ENCODE measurements around the gene ST6GALNAC4.
A peak's percentile ranks its signal among the peaks of the same experiment; 100 is the strongest.

ST6GALNAC4 gene

GRCh38 chr9:127946728-127947127 is 29.9 kb upstream of the ST6GALNAC4 start:
- no peak for DNase-seq (ENCODE audit: low spot score)

DNA sequence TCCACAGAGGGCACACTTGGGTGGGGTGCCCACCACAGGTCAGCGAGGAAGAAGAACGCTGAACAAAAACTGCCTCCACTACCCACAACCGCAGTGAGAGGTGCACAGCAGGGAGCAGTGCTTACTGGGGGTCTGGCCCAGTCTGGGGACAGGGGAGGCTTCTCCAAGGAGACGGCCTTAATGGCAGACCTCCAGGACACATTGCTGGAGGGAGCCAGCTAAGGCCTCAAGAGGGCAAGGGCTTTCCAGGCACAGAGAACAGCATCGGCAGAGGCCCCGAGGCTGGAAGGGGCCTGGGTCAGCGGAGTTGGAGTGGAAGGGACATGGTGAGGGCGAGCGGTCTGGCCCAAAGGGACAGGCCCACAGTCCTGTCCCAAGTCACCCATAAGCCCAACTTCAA is 29.1 kb upstream of the ST6GALNAC4 start:
- DNase-seq (ENCODE audit: low spot score) = no peak

DNA sequence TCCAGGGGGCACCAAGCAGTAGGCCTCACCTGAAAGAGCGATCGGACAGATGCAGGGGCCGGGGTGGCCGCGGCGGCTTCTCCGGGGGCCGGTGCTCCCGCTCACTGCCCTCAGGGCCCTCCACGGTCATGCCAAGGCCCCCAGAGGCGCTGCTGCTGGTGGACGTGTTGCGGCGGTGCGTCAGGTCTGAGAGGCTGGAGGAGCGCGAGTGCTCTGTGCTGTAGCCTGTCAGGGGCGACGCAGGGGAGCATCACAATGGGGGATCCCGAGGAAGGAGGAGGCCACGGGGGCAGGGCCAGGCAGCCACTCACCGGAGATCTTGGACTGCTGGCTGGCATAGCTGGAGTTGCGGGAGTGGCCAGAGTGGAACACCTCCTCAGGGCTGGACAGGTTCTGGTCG is 28.5 kb upstream of the ST6GALNAC4 start:
- DNase-seq (ENCODE audit: low spot score) = no peak

GRCh38 chr9:127944586-127945218 is 27.9 kb upstream of the ST6GALNAC4 start:
- no peak for DNase-seq (ENCODE audit: low spot score)

- DNase-seq (ENCODE audit: low spot score) = peak; percentile 80
These were observed 26.9 kb upstream of the ST6GALNAC4 start for GRCh38 chr9:127943731-127944144.

- no peak for DNase-seq (ENCODE audit: low spot score)
These were observed 26.3 kb upstream of the ST6GALNAC4 start for GRCh38 chr9:127943011-127943662.

- peak; percentile 85 for DNase-seq (ENCODE audit: low spot score)
These were observed 25.6 kb upstream of the ST6GALNAC4 start for GRCh38 chr9:127942216-127943010.

GRCh38 chr9:127941961-127942215 is 25.0 kb upstream of the ST6GALNAC4 start:
- peak; percentile 30 for DNase-seq (ENCODE audit: low spot score)

GRCh38 chr9:127941062-127941960 is 24.5 kb upstream of the ST6GALNAC4 start:
- DNase-seq (ENCODE audit: low spot score) = peak; percentile 52

GRCh38 chr9:127940593-127940992 is 23.8 kb upstream of the ST6GALNAC4 start:
- peak; percentile 63 for DNase-seq (ENCODE audit: low spot score)

DNA sequence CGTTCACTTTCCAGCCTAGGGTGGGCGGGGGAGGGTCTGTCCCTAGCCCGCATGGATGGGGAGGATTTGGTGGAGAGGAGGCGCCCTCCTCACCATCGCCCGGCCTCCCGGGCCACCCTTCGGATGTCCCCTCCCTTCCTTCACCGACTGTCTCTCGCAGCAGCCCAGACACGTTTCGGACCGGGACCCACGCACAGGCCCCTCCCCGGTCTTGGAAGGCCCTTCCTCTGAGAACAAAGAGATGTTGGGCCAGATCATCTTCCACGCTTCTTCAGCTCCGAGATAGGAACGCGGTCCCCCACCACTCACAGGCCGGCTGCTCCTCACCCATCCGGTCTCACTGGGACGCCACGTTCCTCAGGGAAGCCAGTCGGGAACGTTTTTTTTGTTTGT is 21.5 kb upstream of the ST6GALNAC4 start:
- DNase-seq (ENCODE audit: low spot score) = no peak

GRCh38 chr9:127937388-127938297 is 20.8 kb upstream of the ST6GALNAC4 start, which contains the start of gene DPM2:
DPM2 (minus strand) TSS chr9:127937854; CDS start chr9:127937820, 34 bp downstream.
- DNase-seq (ENCODE audit: low spot score) = peak; percentile 94

DNA sequence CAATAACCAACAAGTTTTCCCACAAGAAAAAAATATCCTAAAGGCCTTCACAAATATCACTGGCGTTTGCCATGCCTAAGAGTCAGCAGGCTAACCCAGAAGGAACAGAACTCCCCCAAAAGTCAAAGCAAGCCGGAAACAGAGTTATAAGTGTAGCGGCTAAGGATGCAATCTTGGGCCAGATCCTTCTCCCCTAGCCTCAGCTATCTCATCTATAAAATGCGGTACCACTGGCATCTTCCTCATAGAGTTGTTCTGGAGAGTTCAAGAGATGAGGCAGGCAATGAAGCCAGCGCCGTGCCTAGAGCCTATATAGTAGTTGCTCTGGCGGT is 20.2 kb upstream of the ST6GALNAC4 start:
- peak; percentile 47 for DNase-seq (ENCODE audit: low spot score)

DNA sequence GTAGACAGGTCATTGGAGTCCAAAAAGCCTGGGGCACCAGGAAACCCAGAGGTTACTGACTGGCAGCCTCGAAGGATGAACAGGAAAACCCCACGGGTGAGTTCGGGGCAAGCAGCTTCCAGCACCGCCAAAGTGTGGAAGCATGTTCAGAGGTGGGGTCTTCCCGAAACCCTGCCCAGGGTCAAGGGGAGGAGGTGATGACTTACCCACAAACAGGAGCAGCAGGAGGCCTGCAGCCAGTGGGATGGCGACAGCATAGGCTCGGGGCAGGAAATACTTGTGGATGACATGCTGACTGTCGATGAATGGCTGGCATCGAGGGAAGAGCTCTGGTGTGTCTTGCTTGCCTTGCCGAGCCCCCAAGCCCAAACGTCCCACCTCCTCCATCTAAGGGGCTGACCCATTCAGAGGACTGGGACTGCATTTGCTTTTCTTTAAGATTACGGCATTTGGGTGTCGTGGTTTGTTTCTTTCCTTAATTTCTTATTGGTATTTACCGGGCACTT is 19.6 kb upstream of the ST6GALNAC4 start:
- peak; percentile 38 for DNase-seq (ENCODE audit: low spot score)

- DNase-seq (ENCODE audit: low spot score) = peak; percentile 93
These were observed 19.0 kb upstream of the ST6GALNAC4 start for GRCh38 chr9:127935765-127936221.

GRCh38 chr9:127934986-127935385 is 18.1 kb upstream of the ST6GALNAC4 start:
- no peak for DNase-seq (ENCODE audit: low spot score)

GRCh38 chr9:127934248-127934647 is 17.4 kb upstream of the ST6GALNAC4 start:
- peak; percentile 20 for DNase-seq (ENCODE audit: low spot score)

DNA sequence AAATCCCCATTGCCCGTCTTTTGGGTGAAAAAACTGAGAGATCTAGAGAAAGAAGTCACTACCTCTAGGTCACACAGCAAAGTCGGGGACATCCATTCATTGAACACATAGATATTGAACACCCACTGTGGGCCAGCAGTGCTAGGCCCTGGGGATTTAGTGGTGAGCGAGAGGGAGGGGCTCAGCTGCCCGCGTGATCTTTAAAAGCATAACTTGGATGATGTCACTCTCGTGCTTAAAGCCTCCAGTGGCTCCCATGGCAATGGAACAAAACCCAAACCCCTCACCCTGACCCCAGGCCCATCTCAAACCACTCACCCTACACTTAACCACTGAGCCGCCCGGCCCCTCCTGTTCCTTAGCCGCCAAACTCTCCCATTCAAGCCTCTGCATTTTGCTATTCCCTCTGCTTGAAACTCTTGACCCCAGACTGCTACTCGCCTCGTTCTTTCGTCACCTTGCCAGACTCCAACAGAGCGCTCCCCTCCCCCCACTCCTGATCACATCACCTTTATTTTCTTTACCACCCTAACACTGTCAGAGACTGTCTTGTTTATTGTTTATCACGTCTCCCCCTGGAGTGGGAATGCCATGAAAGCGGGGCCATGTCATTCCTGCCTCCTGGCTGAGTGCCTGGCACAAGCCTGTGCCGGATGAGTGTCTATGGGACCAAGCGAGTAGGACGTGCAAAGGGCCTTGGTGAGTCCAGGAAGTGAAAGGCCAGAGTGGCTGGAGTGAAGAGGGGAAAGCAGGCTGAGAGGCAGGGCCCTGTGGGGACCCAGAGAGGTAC is 14.4 kb upstream of the ST6GALNAC4 start:
- DNase-seq (ENCODE audit: low spot score) = peak; percentile 16

DNA sequence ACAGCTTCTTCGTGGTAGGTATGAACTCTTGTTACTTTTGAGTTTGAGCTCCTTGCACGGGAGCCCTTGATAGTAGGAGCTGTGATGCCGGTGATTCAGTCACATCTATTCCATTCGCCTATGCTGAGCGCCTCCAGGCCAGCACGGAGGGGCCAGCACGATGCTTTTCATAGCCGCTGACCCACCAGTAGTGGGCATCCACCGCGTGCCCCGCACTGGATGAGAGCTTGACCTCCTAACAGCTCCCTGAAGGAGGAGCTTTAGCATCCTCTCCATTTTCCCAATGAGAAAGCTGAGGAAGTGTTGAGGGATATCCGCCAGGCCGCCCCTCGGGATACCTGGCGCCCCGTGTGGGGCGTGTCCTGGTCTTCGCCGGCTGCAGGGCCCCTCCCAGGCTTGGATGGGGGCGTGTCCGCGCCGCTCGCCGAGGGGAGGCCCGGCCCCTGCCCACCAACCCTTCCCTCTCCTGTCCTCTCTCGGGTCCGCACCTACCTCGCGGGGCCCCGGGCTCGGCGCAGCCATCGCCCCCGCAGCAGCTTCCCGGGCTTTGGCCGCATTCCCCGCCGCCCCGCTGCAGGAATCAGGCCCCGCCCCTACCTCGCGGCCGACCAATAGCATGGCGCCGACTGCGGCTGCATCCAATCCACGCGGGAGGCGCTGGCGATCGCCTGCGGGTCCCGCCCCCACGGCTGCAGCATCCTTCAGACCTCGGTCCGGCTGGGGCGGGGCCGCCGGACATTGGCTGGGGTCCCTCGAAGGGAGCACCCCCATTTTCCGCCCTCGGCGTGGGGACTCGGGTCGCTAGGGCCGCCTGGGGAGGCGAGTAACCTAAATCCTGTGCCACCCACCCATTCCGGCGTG is 13.6 kb upstream of the ST6GALNAC4 start, which contains the start of gene PIP5KL1:
PIP5KL1 (minus strand) TSS at position 547 of the 861 bp plus-strand sequence; CDS start at position 522, 25 bp downstream.
- peak; percentile 80 for DNase-seq (ENCODE audit: low spot score)
